ENCODE data around the gene ABCA13. TPM values are rescaled to one million over a fixed set of nuclear protein-coding genes. Genes with fewer than 3 reads are reported as not detected.
"Not testable (repeated sequence)": the region's sequence is repeated elsewhere in the genome, so short reads cannot be mapped to it uniquely, and the experiment has no call there.

ABCA13 gene, protein sequence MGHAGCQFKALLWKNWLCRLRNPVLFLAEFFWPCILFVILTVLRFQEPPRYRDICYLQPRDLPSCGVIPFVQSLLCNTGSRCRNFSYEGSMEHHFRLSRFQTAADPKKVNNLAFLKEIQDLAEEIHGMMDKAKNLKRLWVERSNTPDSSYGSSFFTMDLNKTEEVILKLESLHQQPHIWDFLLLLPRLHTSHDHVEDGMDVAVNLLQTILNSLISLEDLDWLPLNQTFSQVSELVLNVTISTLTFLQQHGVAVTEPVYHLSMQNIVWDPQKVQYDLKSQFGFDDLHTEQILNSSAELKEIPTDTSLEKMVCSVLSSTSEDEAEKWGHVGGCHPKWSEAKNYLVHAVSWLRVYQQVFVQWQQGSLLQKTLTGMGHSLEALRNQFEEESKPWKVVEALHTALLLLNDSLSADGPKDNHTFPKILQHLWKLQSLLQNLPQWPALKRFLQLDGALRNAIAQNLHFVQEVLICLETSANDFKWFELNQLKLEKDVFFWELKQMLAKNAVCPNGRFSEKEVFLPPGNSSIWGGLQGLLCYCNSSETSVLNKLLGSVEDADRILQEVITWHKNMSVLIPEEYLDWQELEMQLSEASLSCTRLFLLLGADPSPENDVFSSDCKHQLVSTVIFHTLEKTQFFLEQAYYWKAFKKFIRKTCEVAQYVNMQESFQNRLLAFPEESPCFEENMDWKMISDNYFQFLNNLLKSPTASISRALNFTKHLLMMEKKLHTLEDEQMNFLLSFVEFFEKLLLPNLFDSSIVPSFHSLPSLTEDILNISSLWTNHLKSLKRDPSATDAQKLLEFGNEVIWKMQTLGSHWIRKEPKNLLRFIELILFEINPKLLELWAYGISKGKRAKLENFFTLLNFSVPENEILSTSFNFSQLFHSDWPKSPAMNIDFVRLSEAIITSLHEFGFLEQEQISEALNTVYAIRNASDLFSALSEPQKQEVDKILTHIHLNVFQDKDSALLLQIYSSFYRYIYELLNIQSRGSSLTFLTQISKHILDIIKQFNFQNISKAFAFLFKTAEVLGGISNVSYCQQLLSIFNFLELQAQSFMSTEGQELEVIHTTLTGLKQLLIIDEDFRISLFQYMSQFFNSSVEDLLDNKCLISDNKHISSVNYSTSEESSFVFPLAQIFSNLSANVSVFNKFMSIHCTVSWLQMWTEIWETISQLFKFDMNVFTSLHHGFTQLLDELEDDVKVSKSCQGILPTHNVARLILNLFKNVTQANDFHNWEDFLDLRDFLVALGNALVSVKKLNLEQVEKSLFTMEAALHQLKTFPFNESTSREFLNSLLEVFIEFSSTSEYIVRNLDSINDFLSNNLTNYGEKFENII (N-terminal part only)
- polyA plus RNA-seq (ENCODE audit: insufficient read length in 4 of 4) = 1 to 10 TPM in 1 of 4 donors, under 1 TPM in 3; 0.76 to 1.0 (median 0.96) TPM

DNA sequence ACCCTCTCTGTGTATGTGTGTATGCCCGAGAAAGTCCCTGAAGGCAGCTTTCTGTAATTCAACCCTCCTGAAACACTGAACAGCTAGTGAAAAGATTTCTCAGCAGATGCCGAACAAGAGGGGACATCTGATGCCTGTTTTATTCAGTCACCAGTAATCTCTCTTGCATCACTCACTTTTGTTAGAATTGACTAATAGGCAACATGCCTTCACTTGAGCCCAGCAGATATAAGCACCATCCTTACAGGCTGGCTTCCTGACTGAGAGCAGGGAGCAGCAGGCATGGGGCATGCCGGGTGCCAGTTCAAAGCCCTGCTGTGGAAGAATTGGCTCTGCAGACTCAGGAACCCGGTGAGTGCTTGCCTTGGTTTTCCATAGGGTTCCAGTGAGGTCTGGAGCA, at the start of gene ABCA13:
Gene ABCA13, plus strand, starts transcription at position 257 of the 400 bp plus-strand sequence. Its CDS starts 26 bp downstream, at position 283.
- DNase-seq (ENCODE audit: low read depth in 4 of 4, low spot score in 3 of 4) = no peak

GRCh38 chr7:48126037-48126436, 45.2 kb upstream of the ABCA13 start:
- DNase-seq (ENCODE audit: low read depth in 4 of 4, low spot score in 3 of 4) = no peak

DNA sequence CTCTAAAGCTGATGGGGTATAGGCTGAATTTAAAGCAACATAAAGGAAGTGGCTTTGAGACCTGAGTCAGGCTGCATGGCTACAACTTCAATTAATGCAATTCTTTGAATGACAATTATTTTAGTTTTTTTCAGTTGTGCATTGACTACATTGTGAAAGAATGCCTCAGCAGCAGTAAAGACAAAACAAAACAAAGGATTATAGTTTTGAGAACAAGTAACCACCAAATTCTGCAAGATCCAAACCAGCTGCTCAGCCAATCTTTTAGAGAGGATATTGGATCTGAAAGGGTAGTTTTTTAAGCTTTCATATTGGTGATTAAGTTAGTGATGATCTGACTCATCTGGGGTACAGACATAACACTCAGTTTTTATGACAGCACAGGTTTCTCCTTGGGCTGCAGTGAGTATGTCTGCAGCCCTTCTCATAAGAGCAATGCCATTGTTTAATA, 40.6 kb upstream of the ABCA13 start:
- no peak for DNase-seq (ENCODE audit: low read depth in 4 of 4, low spot score in 3 of 4)

- no peak for DNase-seq (ENCODE audit: low read depth in 4 of 4, low spot score in 3 of 4)
Observed at GRCh38 chr7:48132792-48133191, 38.5 kb upstream of the ABCA13 start.

- DNase-seq (ENCODE audit: low read depth in 4 of 4, low spot score in 3 of 4) = no peak
Observed at GRCh38 chr7:48139459-48139858, 31.8 kb upstream of the ABCA13 start.

DNA sequence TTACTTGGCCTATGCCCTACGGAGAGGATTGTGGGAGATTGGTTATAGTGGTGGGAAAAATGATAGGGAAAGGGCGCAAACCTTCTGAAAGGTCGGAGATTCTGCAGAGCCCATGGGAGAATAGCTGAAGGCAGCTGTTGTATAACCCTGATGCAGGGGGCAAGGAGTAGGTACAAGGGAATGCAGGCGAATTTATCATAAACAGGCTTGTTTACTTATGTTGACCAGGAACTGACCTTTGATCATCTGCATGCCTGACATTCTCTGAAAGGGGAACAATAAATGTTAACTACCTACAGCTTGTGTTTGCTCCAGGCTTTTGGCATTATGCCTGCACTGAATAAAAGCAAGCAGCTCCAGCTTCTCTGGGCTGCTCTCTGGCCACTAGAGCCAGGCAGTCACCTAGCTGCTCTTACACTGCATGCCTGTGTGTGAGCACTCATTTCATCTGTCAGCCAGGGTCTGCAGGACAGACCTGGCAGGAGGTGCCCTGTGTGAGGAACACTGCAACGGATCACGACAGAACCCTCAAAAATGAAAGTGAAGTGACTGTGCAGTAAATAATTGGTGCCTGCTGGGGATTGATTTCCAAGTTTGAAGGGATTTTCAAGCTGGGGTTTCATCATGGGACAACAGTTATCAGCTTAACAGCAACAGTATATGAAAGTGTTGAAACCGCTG, 31.1 kb upstream of the ABCA13 start:
- DNase-seq (ENCODE audit: low read depth in 4 of 4, low spot score in 3 of 4) = no peak

GRCh38 chr7:48141521-48141920, 29.7 kb upstream of the ABCA13 start:
- DNase-seq (ENCODE audit: low read depth in 4 of 4, low spot score in 3 of 4) = no peak

DNA sequence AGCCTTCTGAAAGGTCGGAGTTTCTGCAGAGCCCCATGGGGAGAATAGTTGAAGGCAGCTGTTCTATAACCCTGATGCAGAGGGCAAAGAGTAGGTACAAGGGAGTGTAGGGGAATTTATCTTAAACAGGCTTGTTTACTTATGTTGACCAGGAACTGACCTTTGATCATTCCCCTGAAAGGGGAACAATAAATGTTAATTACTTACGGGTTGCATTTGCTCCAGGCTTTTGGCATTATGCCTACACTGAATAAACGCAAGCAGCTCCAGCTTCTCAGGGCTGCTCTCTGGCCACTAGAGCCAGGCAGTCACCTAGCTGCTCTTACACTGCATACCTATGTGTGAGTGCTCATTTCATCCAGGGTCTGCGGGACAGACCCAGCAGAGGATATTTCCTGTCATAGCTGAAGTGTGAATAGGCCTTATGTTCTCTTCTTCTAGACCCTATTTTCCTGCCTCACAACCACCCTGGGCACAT, 26.9 kb upstream of the ABCA13 start:
- DNase-seq (ENCODE audit: low read depth in 4 of 4, low spot score in 3 of 4) = no peak

DNA sequence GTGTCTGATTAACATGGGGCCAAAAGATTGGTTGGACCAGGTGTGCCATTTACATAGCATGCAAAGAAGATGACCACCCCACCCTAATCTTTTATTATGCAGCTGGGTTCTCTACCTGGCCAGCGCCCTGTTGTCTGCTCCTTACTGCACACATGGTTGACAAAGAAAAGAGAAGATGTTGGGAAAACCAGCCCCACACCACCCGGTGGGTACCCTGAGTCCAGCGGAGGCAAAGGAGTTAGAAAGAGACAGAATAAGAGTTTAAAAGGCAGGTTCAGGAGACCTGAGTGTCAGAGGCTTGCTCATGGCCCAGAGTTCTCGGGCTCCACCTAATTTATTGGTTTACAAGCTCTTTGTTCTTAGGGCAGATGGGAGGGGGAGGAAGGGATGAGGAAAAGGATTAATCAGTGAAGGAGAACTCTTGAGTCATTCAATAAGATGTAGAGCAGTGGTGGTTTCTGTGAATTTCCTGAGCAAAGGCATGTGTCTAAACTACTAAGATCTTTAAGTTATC, 24.1 kb upstream of the ABCA13 start:
- no peak for DNase-seq (ENCODE audit: low read depth in 4 of 4, low spot score in 3 of 4)

DNA sequence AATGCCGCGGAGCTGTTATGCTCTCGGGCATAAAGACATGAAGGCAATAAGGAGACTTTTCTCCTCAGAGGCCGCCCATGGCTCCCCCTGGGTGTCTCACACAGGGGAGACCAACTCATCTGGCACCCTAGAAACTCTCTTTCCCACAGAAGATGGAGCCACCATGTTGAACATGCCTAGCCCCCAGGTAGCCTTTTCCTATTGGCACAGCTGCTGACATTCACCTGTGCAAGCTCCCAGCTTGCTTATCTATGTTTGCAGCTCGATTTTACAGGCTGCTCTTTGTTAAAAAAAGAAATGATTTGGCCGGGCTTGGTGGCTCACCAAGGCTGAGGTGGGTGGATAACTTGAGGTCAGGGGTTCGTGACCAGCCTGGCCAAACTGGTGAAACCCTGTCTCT, 23.6 kb upstream of the ABCA13 start:
- DNase-seq (ENCODE audit: low read depth in 4 of 4, low spot score in 3 of 4) = not testable (repeated sequence)

GRCh38 chr7:48148311-48148710, 22.9 kb upstream of the ABCA13 start:
- no peak for DNase-seq (ENCODE audit: low read depth in 4 of 4, low spot score in 3 of 4)

DNA sequence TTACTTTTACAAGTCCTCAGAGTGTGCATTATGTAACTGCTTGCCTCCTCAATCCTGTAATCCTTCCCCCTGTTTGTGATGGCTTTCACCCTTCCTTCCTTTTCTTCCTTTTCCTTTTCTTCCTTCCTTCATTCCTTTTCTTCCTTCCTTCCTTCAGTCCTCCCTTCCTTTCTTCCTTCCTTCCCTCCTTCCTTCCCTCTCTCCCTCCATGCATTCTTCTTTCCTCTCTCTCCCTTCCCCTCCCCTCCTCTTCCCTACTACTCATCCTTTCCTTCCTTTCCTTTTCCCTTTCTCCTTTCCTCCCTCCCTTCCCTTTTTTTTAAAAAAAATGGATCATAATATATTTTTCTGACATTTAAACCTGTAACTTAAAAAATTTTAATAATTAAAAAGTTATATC, 22.2 kb upstream of the ABCA13 start:
- no peak for DNase-seq (ENCODE audit: low read depth in 4 of 4, low spot score in 3 of 4)

DNA sequence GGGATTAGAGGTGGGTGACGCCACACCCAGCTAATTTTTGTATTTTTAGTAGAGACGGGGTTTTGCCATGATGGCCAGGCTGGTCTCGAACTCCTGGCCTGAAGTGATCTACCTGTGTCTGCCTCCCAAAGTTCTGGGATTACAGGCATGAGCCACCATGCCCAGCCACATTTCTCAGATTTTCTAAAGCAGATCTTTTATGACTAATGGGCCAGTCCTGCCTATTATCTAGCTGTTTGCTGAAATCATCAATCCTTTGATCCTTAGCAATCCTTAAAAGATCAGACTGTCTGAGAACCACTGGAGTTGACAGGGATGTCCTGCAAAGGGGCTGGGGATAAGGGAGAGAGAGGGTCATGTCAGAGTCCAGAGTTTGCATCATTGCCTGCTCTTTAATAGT, 21.2 kb upstream of the ABCA13 start:
- DNase-seq (ENCODE audit: low read depth in 4 of 4, low spot score in 3 of 4) = no peak

DNA sequence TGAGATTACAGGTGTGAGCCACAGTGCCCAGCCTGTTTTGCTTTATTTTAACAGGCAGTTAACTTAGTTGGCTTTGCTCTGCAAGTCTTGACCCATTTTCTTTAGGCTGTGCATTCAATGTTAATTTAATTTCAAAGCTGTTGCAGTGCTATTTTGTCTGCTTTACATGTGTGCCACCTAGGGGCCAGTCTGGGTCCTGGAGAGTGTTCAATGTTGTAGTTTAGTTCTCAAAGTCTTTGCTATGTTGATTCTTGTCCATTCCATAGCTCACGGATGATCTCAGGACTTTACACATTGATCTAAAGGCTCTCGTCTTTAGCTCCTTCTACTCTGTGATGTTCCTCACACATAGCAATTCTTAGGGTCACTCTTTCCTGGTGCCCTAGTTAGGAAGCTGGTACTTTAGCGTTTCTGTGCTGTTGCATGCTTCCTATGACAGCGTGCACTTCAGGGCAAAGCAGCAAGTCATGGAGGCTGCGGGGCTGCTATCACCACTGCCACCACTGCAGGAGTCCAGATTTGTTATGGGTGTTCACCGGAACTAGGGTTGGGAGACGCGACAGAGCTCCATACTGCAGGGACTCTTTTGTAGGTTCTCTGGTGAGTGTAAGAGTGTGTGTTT, 16.4 kb upstream of the ABCA13 start:
- DNase-seq (ENCODE audit: low read depth in 4 of 4, low spot score in 3 of 4) = no peak

DNA sequence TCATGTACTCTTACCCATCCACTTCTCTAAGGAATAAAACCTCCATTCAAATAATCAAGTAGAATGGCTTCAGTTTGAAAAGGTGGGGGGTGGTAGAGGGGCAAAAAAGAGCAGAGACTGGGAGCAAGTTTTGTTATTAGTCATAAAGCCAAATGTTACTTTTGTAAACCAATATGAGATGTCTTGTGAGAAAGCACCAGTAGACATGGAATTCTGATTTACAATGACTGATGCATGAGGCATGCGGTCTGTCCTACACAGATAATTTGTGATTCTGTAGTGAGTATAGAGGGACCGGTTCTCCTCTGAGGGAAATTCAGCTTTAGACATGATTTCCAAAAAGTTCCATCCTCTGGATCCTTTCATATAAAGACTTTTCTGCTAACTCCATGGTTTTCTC, 12.9 kb upstream of the ABCA13 start:
- DNase-seq (ENCODE audit: low read depth in 4 of 4, low spot score in 3 of 4) = no peak

DNA sequence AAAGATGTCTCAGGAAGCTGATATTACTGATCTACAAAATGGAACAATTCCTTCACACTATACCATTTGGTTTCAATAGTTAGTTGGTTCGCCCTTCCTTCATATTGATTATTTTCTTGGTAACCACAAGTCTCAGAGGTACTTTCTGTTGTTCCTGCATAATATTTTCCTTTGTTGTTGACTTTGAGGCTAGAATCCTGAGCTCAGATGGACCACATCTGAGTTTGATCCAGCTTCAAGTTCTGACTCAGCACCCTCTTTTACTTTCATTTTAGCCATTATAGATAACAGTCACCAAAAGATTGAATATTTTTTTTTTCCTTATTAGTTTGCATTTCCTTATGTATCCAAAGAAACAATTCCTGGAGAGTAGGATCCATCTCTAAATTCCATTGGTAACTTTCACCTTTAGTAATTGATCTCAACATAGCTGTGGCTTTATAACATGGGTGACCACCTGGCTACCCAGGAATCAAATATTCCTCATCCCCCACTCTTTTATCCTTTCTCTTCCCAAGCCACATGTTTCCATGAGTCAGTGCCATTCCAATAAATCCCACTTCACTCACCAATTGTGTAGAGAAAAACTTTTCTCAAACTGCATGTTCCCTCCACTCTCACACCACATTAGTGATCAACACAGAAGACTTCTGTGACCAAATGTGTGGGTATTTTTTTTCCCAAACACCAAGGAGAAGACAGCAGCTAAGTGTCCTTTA, 9.7 kb upstream of the ABCA13 start:
- no peak for DNase-seq (ENCODE audit: low read depth in 4 of 4, low spot score in 3 of 4)

GRCh38 chr7:48165157-48165556, 6.1 kb upstream of the ABCA13 start:
- no peak for DNase-seq (ENCODE audit: low read depth in 4 of 4, low spot score in 3 of 4)

GRCh38 chr7:48168159-48168558, 3.1 kb upstream of the ABCA13 start:
- no peak for DNase-seq (ENCODE audit: low read depth in 4 of 4, low spot score in 3 of 4)

DNA sequence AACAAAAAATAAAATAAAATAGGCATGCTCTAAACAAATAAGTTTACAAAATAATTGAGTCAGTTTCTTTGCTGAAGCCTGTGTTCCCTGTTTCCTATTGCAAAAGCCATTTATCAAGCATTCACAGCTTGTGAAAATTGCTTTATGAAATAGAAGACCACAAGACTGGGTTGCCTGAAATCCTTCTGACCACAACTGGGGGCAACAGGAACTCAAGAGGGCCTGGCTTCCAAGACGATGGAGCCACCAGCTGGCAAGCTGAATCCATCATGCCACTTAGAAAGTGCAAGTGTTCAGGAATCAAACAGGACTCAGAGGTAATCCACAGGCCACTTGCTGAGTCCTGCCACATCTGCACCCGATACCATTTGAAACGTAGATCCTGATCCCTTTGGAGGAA, 752 bp upstream of the ABCA13 start:
- no peak for DNase-seq (ENCODE audit: low read depth in 4 of 4, low spot score in 3 of 4)

Measured in right renal pelvis (tissue), 4 donors.